HEK293 (cell line): ENCODE data around the gene GAREM1.
A peak's percentile ranks its signal among the peaks of the same experiment; 100 is the strongest.

Source experiments
- CTCF ChIP-seq: fragments of 450-650 bp; formaldehyde crosslinking; IDR thresholded peaks from 2 replicates; pipeline ENCODE4 v1.5.1; 2016; ENCODE audit warnings: missing biosample characterization, missing genetic modification characterization
- FEZF1 ChIP-seq: fragments of 450-650 bp; formaldehyde crosslinking; IDR thresholded peaks from 2 replicates; pipeline ENCODE4 v1.5.1; 2016; ENCODE audit warnings: missing biosample characterization, missing genetic modification characterization
- KLF8 ChIP-seq: fragments of 450-650 bp; formaldehyde crosslinking; IDR thresholded peaks from 2 replicates; pipeline ENCODE4 v1.5.1; 2016; ENCODE audit warnings: missing biosample characterization, missing genetic modification characterization
- KLF9 ChIP-seq: fragments of 450-650 bp; formaldehyde crosslinking; IDR thresholded peaks from 2 replicates; pipeline ENCODE4 v1.5.1; 2016; ENCODE audit warnings: missing biosample characterization, missing genetic modification characterization, low read depth
- OSR2 ChIP-seq: fragments of 450-650 bp; formaldehyde crosslinking; IDR thresholded peaks from 2 replicates; pipeline ENCODE4 v1.5.1; 2016; ENCODE audit warnings: missing biosample characterization, missing genetic modification characterization
- REPIN1 ChIP-seq: fragments of 450-650 bp; formaldehyde crosslinking; IDR thresholded peaks from 2 replicates; pipeline ENCODE4 v1.5.1; 2017; ENCODE audit warnings: missing biosample characterization, missing genetic modification characterization, low read depth
- SP3 ChIP-seq: fragments of 450-650 bp; formaldehyde crosslinking; IDR thresholded peaks from 2 replicates; pipeline ENCODE4 v1.5.1; 2016; ENCODE audit warnings: missing biosample characterization, missing genetic modification characterization
- SP7 ChIP-seq: fragments of 450-650 bp; formaldehyde crosslinking; IDR thresholded peaks from 2 replicates; pipeline ENCODE4 v1.5.1; 2016; ENCODE audit warnings: missing biosample characterization, missing genetic modification characterization
- YY2 ChIP-seq: fragments of 450-650 bp; formaldehyde crosslinking; IDR thresholded peaks from 2 replicates; pipeline ENCODE4 v1.5.1; 2016; ENCODE audit warnings: missing biosample characterization, missing genetic modification characterization
- ZBTB17 ChIP-seq: fragments of 450-650 bp; formaldehyde crosslinking; IDR thresholded peaks from 2 replicates; pipeline ENCODE4 v1.5.1; 2016; ENCODE audit warnings: missing biosample characterization, missing genetic modification characterization
- ZBTB6 ChIP-seq: fragments of 450-650 bp; formaldehyde crosslinking; IDR thresholded peaks from 2 replicates; pipeline ENCODE4 v1.5.1; 2017; ENCODE audit warnings: missing biosample characterization, missing genetic modification characterization
- ZEB2 ChIP-seq: fragments of 450-650 bp; formaldehyde crosslinking; IDR thresholded peaks from 2 replicates; pipeline ENCODE4 v1.5.1; 2016; ENCODE audit warnings: missing biosample characterization, missing genetic modification characterization
- ZNF132 ChIP-seq: fragments of 450-650 bp; formaldehyde crosslinking; IDR thresholded peaks from 2 replicates; pipeline ENCODE4 v1.5.1; 2017; ENCODE audit warnings: missing biosample characterization, missing genetic modification characterization, borderline replicate concordance
- ZNF157 ChIP-seq: fragments of 450-650 bp; formaldehyde crosslinking; IDR thresholded peaks from 2 replicates; pipeline ENCODE4 v1.5.1; 2016; ENCODE audit warnings: missing biosample characterization, missing genetic modification characterization
- ZNF19 ChIP-seq: fragments of 450-650 bp; formaldehyde crosslinking; IDR thresholded peaks from 2 replicates; pipeline ENCODE4; 2016; ENCODE audit warnings: missing biosample characterization, missing genetic modification characterization, low read depth
- ZNF221 ChIP-seq: fragments of 450-650 bp; formaldehyde crosslinking; IDR thresholded peaks from 2 replicates; pipeline ENCODE4 v1.5.1; 2017; ENCODE audit warnings: missing biosample characterization, missing genetic modification characterization, borderline replicate concordance
- ZNF266 ChIP-seq: fragments of 450-650 bp; formaldehyde crosslinking; IDR thresholded peaks from 2 replicates; pipeline ENCODE4 v1.5.1; 2016; ENCODE audit warnings: missing biosample characterization, missing genetic modification characterization, low read depth
- ZNF335 ChIP-seq: fragments of 450-650 bp; formaldehyde crosslinking; conservative IDR thresholded peaks from 2 replicates; pipeline ENCODE4 v1.5.1; 2016; ENCODE audit warnings: missing biosample characterization, missing genetic modification characterization
- ZNF341 ChIP-seq: fragments of 450-650 bp; formaldehyde crosslinking; IDR thresholded peaks from 2 replicates; pipeline ENCODE4; 2016; ENCODE audit warnings: low read depth, missing biosample characterization, missing genetic modification characterization
- ZNF354C ChIP-seq: fragments of 450-650 bp; formaldehyde crosslinking; IDR thresholded peaks from 2 replicates; pipeline ENCODE4 v1.5.1; 2016; ENCODE audit warnings: missing biosample characterization, missing genetic modification characterization, low read depth, borderline replicate concordance
- ZNF391 ChIP-seq: fragments of 450-650 bp; formaldehyde crosslinking; IDR thresholded peaks from 2 replicates; pipeline ENCODE4 v1.5.1; 2016; ENCODE audit warnings: low read depth, missing biosample characterization, missing genetic modification characterization, borderline replicate concordance
- ZNF416 ChIP-seq: fragments of 450-650 bp; formaldehyde crosslinking; IDR thresholded peaks from 2 replicates; pipeline ENCODE4 v1.5.1; 2016; ENCODE audit warnings: missing biosample characterization, missing genetic modification characterization
- ZNF518A ChIP-seq: fragments of 450-650 bp; formaldehyde crosslinking; conservative IDR thresholded peaks from 2 replicates; pipeline ENCODE4 v1.5.1; 2016; ENCODE audit warnings: low read depth, missing biosample characterization, missing genetic modification characterization
- ZNF548 ChIP-seq: fragments of 450-650 bp; formaldehyde crosslinking; IDR thresholded peaks from 2 replicates; pipeline ENCODE4 v1.5.1; 2016; ENCODE audit warnings: missing biosample characterization, missing genetic modification characterization
- ZNF571 ChIP-seq: fragments of 450-650 bp; formaldehyde crosslinking; IDR thresholded peaks from 2 replicates; pipeline ENCODE4 v1.5.0; 2017; ENCODE audit warnings: missing biosample characterization, missing genetic modification characterization
- ZNF621 ChIP-seq: fragments of 450-650 bp; formaldehyde crosslinking; IDR thresholded peaks from 2 replicates; pipeline ENCODE4 v1.5.1; 2017; ENCODE audit warnings: missing biosample characterization, missing genetic modification characterization
- ZNF658 ChIP-seq: fragments of 450-650 bp; formaldehyde crosslinking; IDR thresholded peaks from 2 replicates; pipeline ENCODE4; 2016; ENCODE audit warnings: missing biosample characterization, missing genetic modification characterization
- ZNF677 ChIP-seq: fragments of 450-650 bp; IDR thresholded peaks from 2 replicates; pipeline ENCODE4 v1.5.0; 2018; ENCODE audit warnings: missing biosample characterization, mild to moderate bottlenecking, missing genetic modification characterization, moderate library complexity
- ZSCAN23 ChIP-seq: fragments of 450-650 bp; formaldehyde crosslinking; IDR thresholded peaks from 2 replicates; pipeline ENCODE4 v1.5.1; 2016; ENCODE audit warnings: missing biosample characterization, missing genetic modification characterization
- TF ChIP-seq, protein P1 (sequence below): fragments of 450-650 bp; formaldehyde crosslinking; IDR thresholded peaks from 2 replicates; pipeline ENCODE4 v1.5.1; 2017; ENCODE audit warnings: missing biosample characterization, missing genetic modification characterization
- TF ChIP-seq, protein P2 (sequence below): fragments of 450-650 bp; formaldehyde crosslinking; IDR thresholded peaks from 2 replicates; pipeline ENCODE4 v1.5.1; 2017; ENCODE audit warnings: missing biosample characterization, mild to moderate bottlenecking, missing genetic modification characterization, moderate library complexity

GAREM1 gene

GRCh38 chr18:32372381-32373061 is 98.2 kb downstream of the GAREM1 start (continued):
- no peak for TF ChIP-seq ZNF518A (tag by site-specific recombination)
- no peak for TF ChIP-seq SP3 (tag by site-specific recombination)
- no peak for TF ChIP-seq ZBTB6
- no peak for TF ChIP-seq ZNF621
- TF ChIP-seq ZNF677 (tag by site-specific recombination): no peak
- no peak for TF ChIP-seq ZNF341 (tag by site-specific recombination)
- TF ChIP-seq ZEB2: no peak
- TF ChIP-seq ZNF132: no peak
- no peak for TF ChIP-seq ZNF548 (tag by site-specific recombination)
- TF ChIP-seq ZNF416 (tag by site-specific recombination): no peak
- no peak for TF ChIP-seq ZNF391 (tag by site-specific recombination)
- no peak for TF ChIP-seq CTCF
- TF ChIP-seq SP7 (tag by site-specific recombination): peak; percentile 82
- no peak for TF ChIP-seq ZNF266 (tag by site-specific recombination)
- no peak for TF ChIP-seq ZNF571 (tag by site-specific recombination)
- TF ChIP-seq ZNF335 (tag by site-specific recombination): no peak; the same call in 1 of the 2 replicates
- TF ChIP-seq ZNF658 (tag by site-specific recombination): no peak
- TF ChIP-seq, protein P1, sequence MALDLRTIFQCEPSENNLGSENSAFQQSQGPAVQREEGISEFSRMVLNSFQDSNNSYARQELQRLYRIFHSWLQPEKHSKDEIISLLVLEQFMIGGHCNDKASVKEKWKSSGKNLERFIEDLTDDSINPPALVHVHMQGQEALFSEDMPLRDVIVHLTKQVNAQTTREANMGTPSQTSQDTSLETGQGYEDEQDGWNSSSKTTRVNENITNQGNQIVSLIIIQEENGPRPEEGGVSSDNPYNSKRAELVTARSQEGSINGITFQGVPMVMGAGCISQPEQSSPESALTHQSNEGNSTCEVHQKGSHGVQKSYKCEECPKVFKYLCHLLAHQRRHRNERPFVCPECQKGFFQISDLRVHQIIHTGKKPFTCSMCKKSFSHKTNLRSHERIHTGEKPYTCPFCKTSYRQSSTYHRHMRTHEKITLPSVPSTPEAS (tag by site-specific recombination): no peak
- no peak for TF ChIP-seq ZNF221
- TF ChIP-seq ZNF19 (tag by site-specific recombination): no peak
- no peak for TF ChIP-seq YY2 (tag by site-specific recombination)
- TF ChIP-seq ZBTB17 (tag by site-specific recombination): no peak
- peak; percentile 61; the same call in 1 of the 2 replicates for TF ChIP-seq OSR2
- TF ChIP-seq FEZF1: peak; percentile 92
- no peak for TF ChIP-seq ZNF354C (tag by site-specific recombination)
- TF ChIP-seq ZNF157 (tag by site-specific recombination): no peak
- TF ChIP-seq REPIN1 (tag by site-specific recombination): no peak
- no peak for TF ChIP-seq ZSCAN23 (tag by site-specific recombination)
- TF ChIP-seq KLF8 (tag by site-specific recombination): no peak
- TF ChIP-seq, protein P2, sequence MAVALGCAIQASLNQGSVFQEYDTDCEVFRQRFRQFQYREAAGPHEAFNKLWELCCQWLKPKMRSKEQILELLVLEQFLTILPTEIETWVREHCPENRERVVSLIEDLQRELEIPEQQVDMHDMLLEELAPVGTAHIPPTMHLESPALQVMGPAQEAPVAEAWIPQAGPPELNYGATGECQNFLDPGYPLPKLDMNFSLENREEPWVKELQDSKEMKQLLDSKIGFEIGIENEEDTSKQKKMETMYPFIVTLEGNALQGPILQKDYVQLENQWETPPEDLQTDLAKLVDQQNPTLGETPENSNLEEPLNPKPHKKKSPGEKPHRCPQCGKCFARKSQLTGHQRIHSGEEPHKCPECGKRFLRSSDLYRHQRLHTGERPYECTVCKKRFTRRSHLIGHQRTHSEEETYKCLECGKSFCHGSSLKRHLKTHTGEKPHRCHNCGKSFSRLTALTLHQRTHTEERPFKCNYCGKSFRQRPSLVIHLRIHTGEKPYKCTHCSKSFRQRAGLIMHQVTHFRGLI (tag by site-specific recombination): no peak
- peak; percentile 70 for TF ChIP-seq KLF9
